Measurements from ENCODE around the gene PSMB5.

Gene PSMB5

DNA sequence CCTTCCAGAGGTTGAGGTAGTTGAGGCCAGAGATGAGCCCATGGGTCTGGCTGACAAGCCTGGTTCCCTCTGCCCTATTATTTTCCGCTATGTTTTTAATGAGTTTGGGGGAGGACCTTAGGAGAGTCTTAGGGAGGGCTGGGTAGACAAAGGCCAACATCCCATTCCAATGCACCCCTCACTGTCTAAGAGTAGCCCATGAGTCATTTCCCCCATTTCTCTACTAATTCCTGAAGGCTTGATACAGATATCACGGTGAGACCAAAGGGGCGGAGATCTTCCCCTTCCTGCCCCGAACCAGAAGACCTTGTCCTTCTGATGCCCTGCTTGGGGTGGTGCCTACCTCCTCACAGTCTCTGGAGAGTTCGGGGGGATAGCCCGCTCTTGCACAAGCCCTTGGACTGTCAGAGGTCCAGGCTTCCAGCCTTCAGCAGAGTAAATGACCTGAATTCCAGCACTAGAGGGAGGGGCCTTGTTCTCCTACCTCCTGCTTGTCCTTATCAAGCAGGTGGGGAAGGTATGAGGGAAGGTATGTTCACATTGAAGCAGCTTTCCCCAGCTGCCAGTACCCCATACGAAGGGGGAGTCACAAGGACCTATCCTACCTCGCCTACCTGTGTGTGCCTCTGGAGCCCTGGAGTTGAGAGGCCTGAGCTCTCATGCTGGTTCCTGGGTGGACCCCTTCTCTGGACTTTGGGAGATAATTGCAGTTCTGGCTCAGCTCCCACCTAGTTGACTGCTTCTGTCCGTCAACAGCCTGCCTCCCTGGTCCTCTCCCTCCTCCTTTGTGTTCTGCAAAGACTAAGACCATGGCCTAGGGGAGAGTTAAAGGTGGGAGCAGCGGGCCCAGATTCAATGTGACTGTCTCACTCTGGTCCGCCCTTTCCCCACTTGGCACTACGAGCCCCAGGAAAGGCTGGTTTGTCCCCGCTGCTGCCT is 11.0 kb upstream of the PSMB5 start:
- no peak overlapping the region for H3K4me3 ChIP-seq (ENCODE audit: low read depth, low read length)
- DNase-seq (ENCODE audit: low read depth) = no peak

- H3K4me3 ChIP-seq (ENCODE audit: low read depth, low read length) = no peak overlapping the region
Measured at GRCh38 chr14:23044840-23045239, 10.1 kb upstream of the PSMB5 start.

GRCh38 chr14:23043754-23044153 is 9.1 kb upstream of the PSMB5 start:
- DNase-seq (ENCODE audit: low read depth) = no peak
- no peak overlapping the region for H3K4me3 ChIP-seq (ENCODE audit: low read depth, low read length)

More at GRCh38 chr14:23044840-23045239, 10.1 kb upstream of the PSMB5 start:
- no peak for DNase-seq (ENCODE audit: low read depth)

GRCh38 chr14:23043145-23043544 is 8.4 kb upstream of the PSMB5 start:
- no peak for DNase-seq (ENCODE audit: low read depth)
- no peak overlapping the region for H3K4me3 ChIP-seq (ENCODE audit: low read depth, low read length)

GRCh38 chr14:23042162-23042965 is 7.7 kb upstream of the PSMB5 start, which contains the start of gene PSMB11:
TSS of gene PSMB11 (plus strand) at chr14:23042212. CDS start at chr14:23042226, 14 bp downstream.
- no peak for DNase-seq (ENCODE audit: low read depth)
- no peak within 1 kb of the TSS for H3K4me3 ChIP-seq (ENCODE audit: low read depth, low read length)

- no peak overlapping the region for H3K4me3 ChIP-seq (ENCODE audit: low read depth, low read length)
- DNase-seq (ENCODE audit: low read depth) = no peak
Measured at GRCh38 chr14:23041729-23042128, 7.0 kb upstream of the PSMB5 start.

GRCh38 chr14:23040100-23040499 is 5.4 kb upstream of the PSMB5 start:
- DNase-seq (ENCODE audit: low read depth) = no peak
- no peak overlapping the region for H3K4me3 ChIP-seq (ENCODE audit: low read depth, low read length)

DNA sequence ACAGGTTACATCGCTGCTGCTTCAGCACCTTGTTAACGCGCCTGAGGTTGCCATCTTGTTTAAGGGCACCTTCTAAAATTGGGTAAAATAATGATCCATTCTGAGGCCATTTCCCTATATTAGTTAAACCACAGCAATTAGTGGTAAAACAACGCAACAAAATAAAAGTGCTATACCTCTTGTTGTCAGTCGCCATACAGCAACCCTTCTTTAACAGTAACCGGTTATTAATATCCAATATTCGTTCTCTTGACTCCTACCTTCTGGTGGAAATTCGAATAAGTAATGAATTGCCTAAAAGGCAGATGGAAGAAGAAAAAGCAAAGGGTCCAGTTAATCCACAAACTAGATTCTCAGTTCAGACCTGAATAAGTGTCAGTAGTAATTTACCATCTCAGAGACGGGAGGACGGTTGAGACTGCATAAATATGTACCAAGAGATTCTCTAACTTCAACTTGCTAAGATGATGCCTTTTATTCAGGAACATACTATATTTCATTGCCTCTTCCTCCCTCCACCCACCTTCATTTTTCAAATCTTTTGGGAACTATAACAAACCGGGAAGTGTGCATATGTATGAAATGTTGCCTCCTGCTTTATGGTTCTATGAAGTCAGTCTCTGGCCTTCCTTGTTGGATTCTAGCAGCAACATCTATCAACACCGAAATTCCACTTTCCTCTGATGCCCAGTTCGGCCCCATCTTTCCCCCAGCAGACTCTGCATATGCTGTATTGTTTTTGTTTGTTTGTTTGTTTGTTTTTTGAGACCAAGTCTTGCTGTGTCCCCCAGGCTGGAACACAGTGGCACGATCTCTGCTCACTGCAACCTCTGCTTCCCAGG is 824 bp upstream of the PSMB5 start:
- H3K4me3 ChIP-seq (ENCODE audit: low read depth, low read length) = peak overlapping the region; percentile 92

GRCh38 chr14:23033801-23034497 is 751 bp downstream of the PSMB5 start:
- H3K4me3 ChIP-seq (ENCODE audit: low read depth, low read length) = peak overlapping the region; percentile 92
- no peak for DNase-seq (ENCODE audit: low read depth)

More for the DNA sequence above, 824 bp upstream of the PSMB5 start:
- no peak for DNase-seq (ENCODE audit: low read depth)

- DNase-seq (ENCODE audit: low read depth) = no peak
- H3K4me3 ChIP-seq (ENCODE audit: low read depth, low read length) = peak overlapping the region; percentile 92
Measured at GRCh38 chr14:23033251-23033727, 1.4 kb downstream of the PSMB5 start.

- DNase-seq (ENCODE audit: low read depth) = no peak
Measured at GRCh38 chr14:23030936-23031335, 3.8 kb downstream of the PSMB5 start.

DNA sequence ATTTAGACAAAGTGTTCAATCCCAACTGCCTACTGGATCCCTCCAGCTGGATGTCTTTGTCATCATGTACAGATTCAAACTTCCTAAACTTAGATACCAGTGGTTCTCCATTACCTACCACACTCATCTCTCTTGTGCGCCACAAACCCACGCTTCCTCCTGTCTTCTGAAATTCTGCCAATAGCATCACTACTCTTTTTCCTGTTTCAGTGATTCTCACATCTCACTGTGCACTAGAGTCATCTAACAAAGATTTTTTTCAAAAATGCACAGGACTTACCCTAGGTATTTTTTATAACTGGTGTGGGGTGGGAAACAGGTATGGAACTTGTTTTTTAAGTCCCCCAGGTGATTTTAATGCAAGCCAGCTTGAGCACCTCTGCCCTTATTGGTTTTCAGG is 5.9 kb downstream of the PSMB5 start:
- DNase-seq (ENCODE audit: low read depth) = no peak

More at GRCh38 chr14:23030936-23031335, 3.8 kb downstream of the PSMB5 start:
- no peak overlapping the region for H3K4me3 ChIP-seq (ENCODE audit: low read depth, low read length)

DNA sequence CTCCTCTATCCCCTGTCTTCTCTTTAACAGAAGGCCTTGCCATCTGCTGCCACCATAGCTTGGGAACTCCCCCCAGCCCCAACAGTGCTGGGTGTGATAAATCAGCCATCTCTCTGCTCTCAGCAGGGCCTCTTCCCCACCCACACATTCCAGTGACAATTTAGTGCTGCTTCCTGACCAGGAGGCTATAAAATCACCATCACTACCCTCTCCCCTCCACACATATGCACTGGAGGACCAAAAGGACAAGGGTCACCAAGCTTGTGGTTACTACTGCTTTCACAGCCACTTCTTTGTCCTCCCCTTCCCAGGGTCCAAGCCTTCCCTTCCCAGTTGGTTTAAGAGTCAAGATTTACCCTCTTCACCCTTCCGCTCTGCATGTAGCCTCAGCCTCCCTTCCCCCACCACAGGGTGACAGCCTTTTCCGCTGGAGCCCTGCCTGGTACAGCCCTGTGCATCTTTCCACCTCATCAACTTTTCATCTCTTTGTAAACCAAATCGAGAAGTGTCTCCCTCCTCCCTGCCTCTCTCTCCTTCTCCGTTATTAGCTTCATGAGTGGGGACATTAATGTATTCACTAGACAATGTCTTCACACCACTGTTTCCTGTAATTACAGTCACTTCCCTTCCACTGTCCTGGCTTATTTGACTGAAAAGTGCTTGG is 9.4 kb downstream of the PSMB5 start:
- no peak overlapping the region for H3K4me3 ChIP-seq (ENCODE audit: low read depth, low read length)
- DNase-seq (ENCODE audit: low read depth) = no peak

More for the DNA sequence above, 5.9 kb downstream of the PSMB5 start:
- no peak overlapping the region for H3K4me3 ChIP-seq (ENCODE audit: low read depth, low read length)

GRCh38 chr14:23024612-23025075 is 10.1 kb downstream of the PSMB5 start:
- no peak for DNase-seq (ENCODE audit: low read depth)
- H3K4me3 ChIP-seq (ENCODE audit: low read depth, low read length) = no peak overlapping the region

GRCh38 chr14:23023795-23024152 is 10.9 kb downstream of the PSMB5 start:
- DNase-seq (ENCODE audit: low read depth) = no peak
- no peak overlapping the region for H3K4me3 ChIP-seq (ENCODE audit: low read depth, low read length)

- DNase-seq (ENCODE audit: low read depth) = no peak
- H3K4me3 ChIP-seq (ENCODE audit: low read depth, low read length) = no peak overlapping the region
Measured at GRCh38 chr14:23023022-23023794, 11.5 kb downstream of the PSMB5 start.

GRCh38 chr14:23021889-23022442 is 12.7 kb downstream of the PSMB5 start:
- H3K4me3 ChIP-seq (ENCODE audit: low read depth, low read length) = no peak overlapping the region
- DNase-seq (ENCODE audit: low read depth) = no peak
